GM12801 (cell line): ENCODE measurements around the gene TLE1.

Experiments
- TF ChIP-seq, protein P1 (sequence below): IDR thresholded peaks from one replicate; pipeline ENCODE4 v1.5.1; 2011; ENCODE audit warnings: control low read depth; ENCODE audit not compliant: insufficient read length; ENCODE audit errors: extremely low read depth

The TLE1 gene

DNA sequence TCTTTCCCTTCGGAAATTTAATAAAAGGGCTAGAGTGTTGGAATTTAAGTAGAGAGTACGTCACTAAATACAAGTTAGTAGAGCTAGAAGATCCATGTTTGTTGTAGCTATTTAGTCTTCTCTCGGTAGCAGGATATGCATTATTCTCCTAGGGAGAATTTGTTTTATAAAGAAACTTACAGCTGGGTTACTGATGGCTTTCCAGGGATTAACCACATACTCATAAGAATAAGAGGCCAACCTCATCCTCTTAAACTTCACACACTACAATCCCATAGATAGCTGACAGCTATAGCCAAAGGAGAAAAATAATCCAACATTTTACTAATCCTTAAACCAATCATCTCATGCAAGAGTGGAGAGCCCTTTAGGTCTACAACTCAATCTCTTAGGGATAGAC is 43.0 kb downstream of the TLE1 start:
- TF ChIP-seq, protein P1, sequence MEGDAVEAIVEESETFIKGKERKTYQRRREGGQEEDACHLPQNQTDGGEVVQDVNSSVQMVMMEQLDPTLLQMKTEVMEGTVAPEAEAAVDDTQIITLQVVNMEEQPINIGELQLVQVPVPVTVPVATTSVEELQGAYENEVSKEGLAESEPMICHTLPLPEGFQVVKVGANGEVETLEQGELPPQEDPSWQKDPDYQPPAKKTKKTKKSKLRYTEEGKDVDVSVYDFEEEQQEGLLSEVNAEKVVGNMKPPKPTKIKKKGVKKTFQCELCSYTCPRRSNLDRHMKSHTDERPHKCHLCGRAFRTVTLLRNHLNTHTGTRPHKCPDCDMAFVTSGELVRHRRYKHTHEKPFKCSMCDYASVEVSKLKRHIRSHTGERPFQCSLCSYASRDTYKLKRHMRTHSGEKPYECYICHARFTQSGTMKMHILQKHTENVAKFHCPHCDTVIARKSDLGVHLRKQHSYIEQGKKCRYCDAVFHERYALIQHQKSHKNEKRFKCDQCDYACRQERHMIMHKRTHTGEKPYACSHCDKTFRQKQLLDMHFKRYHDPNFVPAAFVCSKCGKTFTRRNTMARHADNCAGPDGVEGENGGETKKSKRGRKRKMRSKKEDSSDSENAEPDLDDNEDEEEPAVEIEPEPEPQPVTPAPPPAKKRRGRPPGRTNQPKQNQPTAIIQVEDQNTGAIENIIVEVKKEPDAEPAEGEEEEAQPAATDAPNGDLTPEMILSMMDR: no peak

DNA sequence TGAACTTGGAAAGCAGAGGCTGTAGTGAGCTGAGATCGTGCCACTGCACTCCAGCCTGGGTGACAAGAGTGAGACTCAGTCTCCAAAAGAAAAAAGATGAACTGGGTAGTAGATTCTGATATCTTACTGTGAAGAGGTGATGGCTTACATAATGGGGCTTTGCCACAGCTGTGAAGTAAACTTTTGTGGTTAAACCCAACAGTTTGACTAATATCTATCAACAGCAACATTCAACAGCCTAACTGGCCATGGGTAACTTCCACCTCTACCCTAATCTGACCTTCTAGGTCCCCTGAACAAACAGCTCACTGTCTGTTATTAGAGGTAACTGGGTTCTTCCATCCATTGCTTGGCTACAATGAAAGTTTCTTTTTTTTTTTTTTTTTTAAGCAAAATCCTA is 52.1 kb downstream of the TLE1 start:
- TF ChIP-seq, protein P1: no peak

DNA sequence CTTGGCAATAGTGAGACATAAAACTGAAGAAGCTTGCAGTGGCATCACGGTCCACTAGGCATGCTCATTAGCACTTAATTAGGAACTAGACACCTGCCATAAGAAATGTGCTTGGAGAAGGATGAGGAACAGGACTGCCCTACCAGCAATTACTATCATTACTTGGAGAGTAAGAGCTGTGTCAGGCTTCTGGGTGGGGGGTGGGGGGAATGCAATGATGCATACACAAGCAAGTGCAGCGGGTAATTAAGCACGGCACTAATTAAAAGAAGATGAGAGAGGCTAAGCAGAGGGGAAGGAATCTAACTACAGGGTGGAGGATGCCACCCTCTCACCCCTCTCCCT is 53.1 kb downstream of the TLE1 start:
- TF ChIP-seq, protein P1: no peak

DNA sequence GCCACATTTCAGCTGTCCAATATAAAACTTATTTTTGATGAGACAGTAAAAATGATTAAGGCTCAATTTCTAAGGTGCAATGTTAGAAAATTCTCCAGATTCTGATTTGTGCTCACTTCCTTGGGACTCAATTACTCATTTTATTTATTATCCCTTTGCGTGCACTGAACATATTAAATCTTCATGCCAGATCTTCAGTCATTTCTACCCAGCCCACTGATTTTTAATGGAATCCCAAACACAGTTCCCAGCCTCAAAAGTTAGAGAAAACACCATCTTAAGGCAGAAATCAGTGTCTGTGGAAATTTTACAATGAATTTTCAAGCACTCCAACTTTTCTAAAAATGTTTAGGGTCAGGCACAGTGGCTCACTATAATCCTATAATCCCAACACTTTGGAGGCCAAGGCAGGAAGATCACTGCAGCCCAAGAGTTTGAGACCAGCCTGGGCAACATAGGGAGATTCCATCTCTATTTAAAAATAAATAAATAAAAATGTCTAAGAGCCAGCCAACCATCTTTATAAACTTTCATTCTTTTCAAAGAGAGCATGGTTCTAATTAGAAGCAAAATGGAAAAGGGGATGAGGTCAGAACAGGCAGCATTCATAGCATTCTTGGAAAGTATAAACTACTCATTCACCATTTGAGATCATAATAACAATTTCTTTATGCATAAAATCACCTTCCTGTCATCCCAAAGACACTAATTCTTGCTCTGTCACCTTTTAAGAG is 53.7 kb downstream of the TLE1 start:
- TF ChIP-seq, protein P1: no peak

DNA sequence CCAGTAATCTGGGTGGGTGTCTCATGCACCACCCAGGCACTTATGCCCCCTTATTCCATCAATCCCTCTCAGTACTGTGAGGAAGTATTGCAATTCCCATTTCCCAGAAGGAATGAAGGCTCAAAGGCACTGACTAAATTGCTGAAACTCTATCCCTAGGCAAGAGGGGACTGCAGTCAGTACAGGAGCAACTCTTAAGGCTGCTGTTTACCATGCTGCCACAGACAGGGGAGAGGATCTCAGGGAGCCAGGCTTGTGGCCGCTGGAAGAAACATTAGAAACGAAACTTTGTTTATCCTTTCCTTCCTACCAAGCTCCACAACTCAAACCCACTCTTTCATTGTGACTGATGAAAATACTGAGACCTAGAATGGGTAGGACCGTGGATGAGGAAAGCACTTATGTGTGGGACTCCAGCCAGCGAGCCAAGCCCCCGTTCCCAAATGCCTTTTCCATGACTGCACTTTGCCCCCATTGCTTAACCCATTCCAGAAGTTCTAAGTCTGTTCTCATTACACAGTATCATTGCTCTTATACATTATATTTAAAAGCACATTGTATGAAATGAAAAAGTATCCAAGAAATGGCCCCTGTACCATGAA is 54.3 kb downstream of the TLE1 start:
- TF ChIP-seq, protein P1: no peak

DNA sequence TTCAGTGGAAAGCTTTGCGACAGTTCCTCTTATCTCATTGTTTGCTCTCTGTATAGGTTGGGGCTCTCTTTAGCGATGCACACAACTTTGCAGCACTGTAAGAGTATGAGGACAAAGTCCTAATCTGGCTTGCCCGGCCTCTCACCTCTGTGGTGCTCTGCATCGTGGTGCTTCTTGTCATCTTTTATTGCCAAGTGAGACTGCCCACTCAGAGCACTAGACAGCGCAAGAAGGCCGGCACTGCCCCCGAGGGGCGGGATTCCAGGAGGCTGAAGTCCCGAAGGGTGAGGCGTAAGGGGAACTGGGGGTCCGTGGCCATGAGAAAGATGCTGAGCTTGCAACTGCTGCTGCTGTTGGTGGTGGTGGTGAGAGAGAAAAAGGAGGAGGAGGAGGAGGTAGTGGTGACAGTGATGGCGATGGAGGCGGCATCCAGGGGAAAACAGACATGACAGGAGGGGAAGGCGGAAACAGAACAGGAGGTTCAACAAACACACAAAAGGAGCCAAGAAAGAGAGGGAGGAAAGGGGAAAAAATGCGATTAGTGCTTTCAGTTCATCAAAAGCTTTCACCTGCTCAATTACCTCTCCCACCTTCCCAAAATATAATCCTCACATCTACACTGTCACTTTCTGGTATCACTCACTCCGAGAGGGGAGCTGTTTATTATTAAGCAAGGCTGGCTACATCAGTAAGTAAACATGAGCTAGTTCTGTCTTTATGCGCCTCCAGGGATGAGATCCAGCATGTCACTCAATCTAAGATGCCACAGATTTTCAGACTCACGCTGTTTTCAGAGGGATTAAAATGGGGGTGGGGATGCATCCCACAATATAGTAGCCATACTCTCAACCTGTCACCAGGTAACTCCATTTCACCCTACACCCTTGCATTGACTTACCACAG is 55.1 kb downstream of the TLE1 start:
- TF ChIP-seq, protein P1: no peak

DNA sequence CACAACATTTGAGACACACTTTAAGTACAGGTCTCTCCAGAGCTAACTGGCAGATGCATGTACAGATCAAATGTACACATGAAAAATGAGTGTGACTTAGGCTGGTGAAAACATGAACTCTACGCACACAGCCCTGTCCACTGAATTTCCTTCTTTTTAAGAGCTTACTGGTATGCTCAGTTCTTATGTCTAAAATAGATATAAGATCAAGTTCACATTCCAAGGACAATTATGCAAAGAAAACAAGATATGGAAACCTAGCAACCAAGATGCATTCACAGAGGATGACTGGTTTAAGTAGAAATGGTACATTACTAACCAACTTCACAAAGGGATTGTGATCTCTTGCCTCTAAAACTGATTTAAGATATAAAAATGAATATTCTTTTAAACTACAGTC is 56.7 kb downstream of the TLE1 start:
- TF ChIP-seq, protein P1: no peak
